Measurements from ENCODE around the gene CATSPER4. TPM values are rescaled to one million over a fixed set of nuclear protein-coding genes. Genes with fewer than 3 reads are reported as not detected.

Gene CATSPER4
- total RNA-seq, 4 donors from 2014 or later = not detected

GRCh38 chr1:26195805-26196204 is 5.4 kb downstream of the CATSPER4 start:
- TF ChIP-seq CTCF (IDR thresholded peaks at IDR 0.05) (no peak), POLR2A (IDR thresholded peaks at IDR 0.05) (no peak)
- intact Hi-C loops (cut with DNase I; ENCODE audit: low total_unique reads) = no loop called here
- H3K4me3 ChIP-seq (ENCODE audit: low read depth, poor library complexity, severe bottlenecking) = no peak overlapping the region
- WGBS, 2 donors = 72 to 95% methylated on average over 3 of the region's 3 CpGs
- DNase-seq (ENCODE audit: low spot score in 2 of 2) = no peak

GRCh38 chr1:26197301-26197700 is 6.9 kb downstream of the CATSPER4 start:
- DNase-seq (ENCODE audit: low spot score in 2 of 2) = no peak
- 90 to 91% methylated on average over 3 of the region's 3 CpGs for WGBS, 2 donors
- intact Hi-C loops (cut with DNase I; ENCODE audit: low total_unique reads) = no loop called here
- no peak for TF ChIP-seq CTCF (IDR thresholded peaks at IDR 0.05)
- no peak for TF ChIP-seq POLR2A (IDR thresholded peaks at IDR 0.05)
- H3K4me3 ChIP-seq (ENCODE audit: low read depth, poor library complexity, severe bottlenecking) = no peak overlapping the region

- no peak for TF ChIP-seq POLR2A (IDR thresholded peaks at IDR 0.05)
- DNase-seq (ENCODE audit: low spot score in 2 of 2) = no peak
- no peak overlapping the region for H3K4me3 ChIP-seq (ENCODE audit: low read depth, poor library complexity, severe bottlenecking)
- intact Hi-C loops (cut with DNase I; ENCODE audit: low total_unique reads) = no loop called here
- 85 to 86% methylated on average over 11 of the region's 11 CpGs for WGBS, 2 donors
These were observed 7.4 kb downstream of the CATSPER4 start for GRCh38 chr1:26197813-26198212.

- no peak overlapping the region for H3K4me3 ChIP-seq (ENCODE audit: low read depth, poor library complexity, severe bottlenecking)
- WGBS, 2 donors = 83 to 84% methylated on average over 5 of the region's 5 CpGs
- no peak for DNase-seq (ENCODE audit: low spot score in 2 of 2)
- intact Hi-C loops (cut with DNase I; ENCODE audit: low total_unique reads) = no loop called here
- TF ChIP-seq CTCF (IDR thresholded peaks at IDR 0.05) (no peak), POLR2A (IDR thresholded peaks at IDR 0.05) (no peak)
These were observed 10.0 kb downstream of the CATSPER4 start for GRCh38 chr1:26200413-26200812.

GRCh38 chr1:26203642-26204318 is 13.4 kb downstream of the CATSPER4 start:
- intact Hi-C loops (cut with DNase I; ENCODE audit: low total_unique reads) = no loop called here
- WGBS, 2 donors = 77 to 79% methylated on average over 9 of the region's 9 CpGs
- TF ChIP-seq POLR2A (IDR thresholded peaks at IDR 0.05) = no peak
- no peak for TF ChIP-seq CTCF (IDR thresholded peaks at IDR 0.05)
- DNase-seq (ENCODE audit: low spot score in 2 of 2) = no peak
- no peak overlapping the region for H3K4me3 ChIP-seq (ENCODE audit: low read depth, poor library complexity, severe bottlenecking)

- no peak for TF ChIP-seq POLR2A (IDR thresholded peaks at IDR 0.05)
- no peak for TF ChIP-seq CTCF (IDR thresholded peaks at IDR 0.05)
- intact Hi-C loops (cut with DNase I; ENCODE audit: low total_unique reads) = no loop called here
- H3K4me3 ChIP-seq (ENCODE audit: low read depth, poor library complexity, severe bottlenecking) = no peak overlapping the region
- WGBS, 2 donors = 87 to 90% methylated on average over 5 of the region's 5 CpGs
- DNase-seq (ENCODE audit: low spot score in 2 of 2) = no peak
These were observed 19.9 kb downstream of the CATSPER4 start for GRCh38 chr1:26210147-26210870.

Data from lower leg skin (tissue), 4 donors.